Measurements from ENCODE around the gene CIB4. TPM values are rescaled to one million over a fixed set of nuclear protein-coding genes. Genes with fewer than 3 reads are reported as not detected.

CIB4 gene
- total RNA-seq, 1 donor from 2014 or later = not detected

- no peak for TF ChIP-seq CTCF (IDR thresholded peaks at IDR 0.05)
- Mint-ChIP-seq H3K4me1 (ENCODE audit: low read depth) (no peaks in the 10 kb centered on the region), H3K27me3 (ENCODE audit: low read depth) (peaks cover 61% of the 10 kb centered on the region), H3K36me3 (ENCODE audit: low read depth) (no peaks in the 10 kb centered on the region), H3K27ac (ENCODE audit: unreplicated experiment) (no peak overlapping the region), H3K4me3 (ENCODE audit: unreplicated experiment) (no peak overlapping the region), H3K9me3 (ENCODE audit: low read depth) (no peaks in the 10 kb centered on the region)
- no peak for DNase-seq (ENCODE audit: low spot score)
Observed at GRCh38 chr2:26585100-26585499, 56.1 kb downstream of the CIB4 start.

- TF ChIP-seq CTCF (IDR thresholded peaks at IDR 0.05) = no peak
- no peak for DNase-seq (ENCODE audit: low spot score)
- Mint-ChIP-seq H3K27me3 (ENCODE audit: low read depth) (peaks cover 63% of the 10 kb centered on the region), H3K4me3 (ENCODE audit: unreplicated experiment) (no peak overlapping the region), H3K9me3 (ENCODE audit: low read depth) (no peaks in the 10 kb centered on the region), H3K27ac (ENCODE audit: unreplicated experiment) (no peak overlapping the region), H3K36me3 (ENCODE audit: low read depth) (no peaks in the 10 kb centered on the region), H3K4me1 (ENCODE audit: low read depth) (no peaks in the 10 kb centered on the region)
Observed at GRCh38 chr2:26584656-26585055, 56.5 kb downstream of the CIB4 start.

- TF ChIP-seq CTCF (IDR thresholded peaks at IDR 0.05) = no peak
- Mint-ChIP-seq H3K4me3 (ENCODE audit: unreplicated experiment) (no peak overlapping the region), H3K36me3 (ENCODE audit: low read depth) (no peaks in the 10 kb centered on the region), H3K27ac (ENCODE audit: unreplicated experiment) (no peak overlapping the region), H3K27me3 (ENCODE audit: low read depth) (peaks cover 62% of the 10 kb centered on the region), H3K4me1 (ENCODE audit: low read depth) (no peaks in the 10 kb centered on the region), H3K9me3 (ENCODE audit: low read depth) (no peaks in the 10 kb centered on the region)
- no peak for DNase-seq (ENCODE audit: low spot score)
Observed at GRCh38 chr2:26584191-26584590, 57.0 kb downstream of the CIB4 start.

GRCh38 chr2:26583381-26583911, 57.7 kb downstream of the CIB4 start:
- Mint-ChIP-seq H3K4me1 (ENCODE audit: low read depth) (no peaks in the 10 kb centered on the region), H3K27me3 (ENCODE audit: low read depth) (peaks cover 64% of the 10 kb centered on the region), H3K4me3 (ENCODE audit: unreplicated experiment) (no peak overlapping the region), H3K9me3 (ENCODE audit: low read depth) (no peaks in the 10 kb centered on the region), H3K36me3 (ENCODE audit: low read depth) (no peaks in the 10 kb centered on the region), H3K27ac (ENCODE audit: unreplicated experiment) (no peak overlapping the region)
- DNase-seq (ENCODE audit: low spot score) = no peak
- no peak for TF ChIP-seq CTCF (IDR thresholded peaks at IDR 0.05)

GRCh38 chr2:26582890-26583289, 58.3 kb downstream of the CIB4 start:
- Mint-ChIP-seq H3K4me3 (ENCODE audit: unreplicated experiment) (no peak overlapping the region), H3K4me1 (ENCODE audit: low read depth) (no peaks in the 10 kb centered on the region), H3K9me3 (ENCODE audit: low read depth) (no peaks in the 10 kb centered on the region), H3K36me3 (ENCODE audit: low read depth) (no peaks in the 10 kb centered on the region), H3K27me3 (ENCODE audit: low read depth) (peaks cover 66% of the 10 kb centered on the region), H3K27ac (ENCODE audit: unreplicated experiment) (no peak overlapping the region)
- no peak for DNase-seq (ENCODE audit: low spot score)
- no peak for TF ChIP-seq CTCF (IDR thresholded peaks at IDR 0.05)
